H9 (cell line): Measurements from ENCODE around the gene PDZD8. TPM values are rescaled to one million over a fixed set of nuclear protein-coding genes. Genes with fewer than 3 reads are reported as not detected.

Experiments
- DNase-seq: peaks from one replicate; pipeline ENCODE4 v3.0.0-alpha.2; 2017
- H2AFZ ChIP-seq: one replicate; pipeline ENCODE4 v1.6.1; 2013; ENCODE audit warnings: mild to moderate bottlenecking, low read length, control low read depth, moderate library complexity
- H2AK5ac ChIP-seq: 2 replicates; pipeline ENCODE4 v1.6.1; 2013; ENCODE audit warnings: low read length, control low read depth, mixed read lengths; ENCODE audit not compliant: insufficient read length
- H2BK120ac ChIP-seq: one replicate; pipeline ENCODE4 v1.6.1; 2013; ENCODE audit warnings: low read depth, mild to moderate bottlenecking, low read length, control low read depth, inconsistent platforms; ENCODE audit not compliant: poor library complexity, severe bottlenecking
- H2BK12ac ChIP-seq: 2 replicates; pipeline ENCODE4 v1.6.1; 2013; ENCODE audit warnings: low read length, control low read depth, mixed read lengths, low read depth; ENCODE audit not compliant: insufficient read length
- H2BK15ac ChIP-seq: 2 replicates; pipeline ENCODE4 v1.6.1; 2013; ENCODE audit warnings: low read depth, low read length, control low read depth
- H2BK20ac ChIP-seq: one replicate; pipeline ENCODE4 v1.6.1; 2013; ENCODE audit warnings: low read depth, mild to moderate bottlenecking, low read length, control low read depth, inconsistent platforms; ENCODE audit not compliant: poor library complexity, severe bottlenecking
- H2BK5ac ChIP-seq: 2 replicates; pipeline ENCODE4 v1.6.1; 2013; ENCODE audit warnings: low read length, control low read depth, mixed read lengths; ENCODE audit not compliant: insufficient read length
- H3K14ac ChIP-seq: 2 replicates; pipeline ENCODE4 v1.6.1; 2013; ENCODE audit warnings: low read length, control low read depth; ENCODE audit not compliant: insufficient read depth
- H3K18ac ChIP-seq: 2 replicates; pipeline ENCODE4 v1.6.1; 2013; ENCODE audit warnings: low read depth, mild to moderate bottlenecking, mixed read lengths, low read length, control low read depth; ENCODE audit not compliant: insufficient read length
- H3K23ac ChIP-seq: 2 replicates; pipeline ENCODE4 v1.6.1; 2013; ENCODE audit warnings: low read length, control low read depth, mixed read lengths, low read depth; ENCODE audit not compliant: insufficient read length
- H3K23me2 ChIP-seq: 2 replicates; pipeline ENCODE4 v1.6.1; 2013; ENCODE audit warnings: low read depth, mild to moderate bottlenecking, mixed read lengths, low read length, control low read depth; ENCODE audit not compliant: insufficient read length, poor library complexity, severe bottlenecking
- H3K27ac ChIP-seq: 2 replicates; pipeline ENCODE4 v1.5.1; 2013; ENCODE audit warnings: low read length, control low read depth, mixed read lengths, low read depth; ENCODE audit not compliant: insufficient read length
- H3K27me3 ChIP-seq: 2 replicates; pipeline ENCODE4 v1.6.1; 2013; ENCODE audit warnings: low read length, control low read depth, inconsistent platforms; ENCODE audit not compliant: insufficient read depth
- H3K4ac ChIP-seq: 2 replicates; pipeline ENCODE4 v1.6.1; 2013; ENCODE audit warnings: low read depth, mild to moderate bottlenecking, control low read depth, inconsistent platforms, low read length, moderate library complexity
- H3K4me1 ChIP-seq: 2 replicates; pipeline ENCODE4 v1.6.1; 2013; ENCODE audit warnings: low read length, control low read depth, inconsistent platforms; ENCODE audit not compliant: insufficient read depth
- H3K4me2 ChIP-seq: 2 replicates; pipeline ENCODE4 v1.6.1; 2013; ENCODE audit warnings: low read length, control low read depth, mixed read lengths; ENCODE audit not compliant: insufficient read length, insufficient read depth
- H3K56ac ChIP-seq: 2 replicates; pipeline ENCODE4 v1.6.1; 2013; ENCODE audit warnings: low read depth, mild to moderate bottlenecking, mixed read lengths, low read length, control low read depth; ENCODE audit not compliant: insufficient read length
- H3K79me1 ChIP-seq: 2 replicates; pipeline ENCODE4 v1.6.1; 2013; ENCODE audit warnings: low read depth, mild to moderate bottlenecking, moderate library complexity, low read length, control low read depth, inconsistent platforms; ENCODE audit not compliant: insufficient read depth, poor library complexity, severe bottlenecking
- H3K79me2 ChIP-seq: 2 replicates; pipeline ENCODE4 v1.6.1; 2013; ENCODE audit warnings: low read length, control low read depth, inconsistent platforms; ENCODE audit not compliant: insufficient read depth
- H3K9ac ChIP-seq: 2 replicates; pipeline ENCODE4 v1.6.1; 2013; ENCODE audit warnings: low read length, control low read depth, mixed read lengths; ENCODE audit not compliant: insufficient read length; ENCODE audit errors: extremely low read depth
- H3K9me3 ChIP-seq: one replicate; pipeline ENCODE4 v1.6.1; 2013; ENCODE audit warnings: low read depth, low read length, inconsistent platforms; ENCODE audit not compliant: control insufficient read depth
- H3T11ph ChIP-seq: one replicate; pipeline ENCODE4 v1.6.1; 2013; ENCODE audit warnings: mild to moderate bottlenecking, low read length, control low read depth, inconsistent platforms
- H4K20me1 ChIP-seq: one replicate; pipeline ENCODE4 v1.6.1; 2013; ENCODE audit not compliant: control insufficient read depth, insufficient read length, insufficient read depth
- H4K5ac ChIP-seq: 2 replicates; pipeline ENCODE4 v1.6.1; 2013; ENCODE audit warnings: low read depth, mild to moderate bottlenecking, mixed read lengths, low read length, control low read depth; ENCODE audit not compliant: insufficient read length
- H4K8ac ChIP-seq: replicated peaks from 2 replicates; pipeline ENCODE4 v1.6.1; 2013; ENCODE audit warnings: low read length, control low read depth, mixed read lengths, low read depth; ENCODE audit not compliant: insufficient read length
- H4K91ac ChIP-seq: 2 replicates; pipeline ENCODE4 v1.6.1; 2013; ENCODE audit warnings: low read depth, mild to moderate bottlenecking, moderate library complexity, mixed read lengths, low read length, control low read depth; ENCODE audit not compliant: insufficient read length
- H3K27ac Mint-ChIP-seq, 3 experiments: 2 replicates in 2 of 3; 3 replicates in 1 of 3; pipeline ENCODE4 v1.8.0; 2020 to 2021; ENCODE audit warnings: mixed read lengths in 3 of 3, mild to moderate bottlenecking in 1 of 3, moderate library complexity in 1 of 3
- H3K27me3 Mint-ChIP-seq: 2 replicates; pipeline ENCODE4 v1.8.0; 2021; ENCODE audit warnings: low read depth, mild to moderate bottlenecking, moderate library complexity, mixed read lengths
- H3K36me3 Mint-ChIP-seq, 3 experiments: 2 replicates in 2 of 3; 3 replicates in 1 of 3; pipeline ENCODE4 v1.8.0; 2020 to 2021; ENCODE audit warnings: low read depth in 3 of 3, mixed read lengths in 3 of 3; ENCODE audit not compliant: insufficient read depth in 1 of 3
- H3K4me1 Mint-ChIP-seq, 2 experiments: 2 replicates each; pipeline ENCODE4 v1.8.0; 2020; ENCODE audit warnings: mixed read lengths in 2 of 2
- H3K4me3 Mint-ChIP-seq, 2 experiments: 2 replicates in 1 of 2; 3 replicates in 1 of 2; pipeline ENCODE4 v1.8.0; 2020 to 2021; ENCODE audit warnings: mild to moderate bottlenecking in 2 of 2, mixed read lengths in 2 of 2, moderate library complexity in 1 of 2
- H3K9me3 Mint-ChIP-seq, 2 experiments: 2 replicates in 1 of 2; 3 replicates in 1 of 2; pipeline ENCODE4 v1.8.0; 2020; ENCODE audit warnings: mild to moderate bottlenecking in 2 of 2, mixed read lengths in 2 of 2, moderate library complexity in 1 of 2
- WGBS: extraction: QIAGEN DNeasy Blood & Tissue Kit; methylation state at CpG from one replicate; pipeline ENCODE4 v1.1.7; 2013; ENCODE audit warnings: missing lambda C conversion rate, low lambda C conversion rate, mixed read lengths; ENCODE audit not compliant: insufficient read length; ENCODE audit errors: extremely low coverage; 5-methylcytosine and 5-hydroxymethylcytosine counted together
- total RNA-seq: library from RNA; stranded (reverse); gene quantifications from 2 replicates; pipeline ENCODE4 v1.2.1, GENCODE V29; 2021
- TF ChIP-seq, protein P1 (sequence below): fragments of 200-600 bp; sonication (generic); conservative IDR thresholded peaks from 3 replicates; pipeline ENCODE4 v1.8.0; 2021; ENCODE audit warnings: antibody characterized with exemption, mild to moderate bottlenecking

Gene PDZD8
- total RNA-seq, 1 experiment from 2014 or later, result 38.2 TPM

DNA sequence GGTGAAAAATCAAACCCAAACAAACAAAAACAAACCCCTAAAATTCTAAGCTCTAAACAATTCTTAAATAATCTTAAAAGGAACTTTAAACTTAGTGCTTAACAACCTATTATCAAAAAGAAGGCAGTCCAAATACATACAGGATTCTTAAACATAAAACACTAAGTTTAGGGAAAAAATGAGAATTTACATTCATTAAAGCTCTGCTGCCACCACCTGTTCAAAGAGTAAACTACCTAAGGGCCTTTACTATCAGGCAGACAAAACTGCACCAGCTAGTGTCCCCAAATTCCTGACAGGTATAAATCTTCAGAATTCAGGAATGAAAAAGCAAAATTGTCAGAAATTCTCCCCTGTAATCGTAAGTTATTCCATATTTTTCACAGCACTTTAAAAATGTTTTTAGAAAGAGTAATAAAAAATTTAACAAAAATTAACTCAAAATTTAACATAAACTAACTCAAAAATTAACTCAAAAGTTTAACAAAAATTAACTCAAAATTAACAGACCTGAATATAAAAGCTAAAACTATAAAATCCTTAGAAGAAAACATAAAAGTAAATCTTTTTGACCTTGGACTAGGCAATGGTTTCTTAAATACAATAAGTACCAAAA is 55.1 kb downstream of the PDZD8 start:
- H3K27ac ChIP-seq, result no peak overlapping the region

More for the DNA sequence above, 55.1 kb downstream of the PDZD8 start:
- Histone ChIP-seq H2BK5ac (no peak overlapping the region), H2BK15ac (no peak overlapping the region), H2AFZ (no peak overlapping the region), H3K4me1 (no peaks in the 10 kb centered on the region; the same call in 1 of the 2 replicates), H3K14ac (no peak overlapping the region), H3K4ac (no peak overlapping the region), H3K23ac (no peak overlapping the region), H3K79me1 (no peaks in the 10 kb centered on the region), H3K27me3 (no peaks in the 10 kb centered on the region), H3K9me3 (no peaks in the 10 kb centered on the region), H3K23me2 (no peaks in the 10 kb centered on the region), H3K18ac (no peak overlapping the region), H3K56ac (no peak overlapping the region), H3K9ac (no peak overlapping the region), H3T11ph (no peak overlapping the region), H4K5ac (no peak overlapping the region), H2BK12ac (no peak overlapping the region), H3K79me2 (no peaks in the 10 kb centered on the region), H4K91ac (no peak overlapping the region), H4K20me1 (no peaks in the 10 kb centered on the region), H2AK5ac (no peak overlapping the region), H3K4me2 (no peak overlapping the region), H2BK120ac (no peak overlapping the region), H4K8ac (no peak overlapping the region), H2BK20ac (no peak overlapping the region)
- H3K4me3 Mint-ChIP-seq, result no peak overlapping the region
- DNase-seq, result no peak
- no peak overlapping the region for H3K27ac Mint-ChIP-seq
- no peaks in the 10 kb centered on the region; a peak in 1 of 5 replicates for H3K9me3 Mint-ChIP-seq
- H3K27me3 Mint-ChIP-seq, result no peaks in the 10 kb centered on the region
- TF ChIP-seq, protein P1, sequence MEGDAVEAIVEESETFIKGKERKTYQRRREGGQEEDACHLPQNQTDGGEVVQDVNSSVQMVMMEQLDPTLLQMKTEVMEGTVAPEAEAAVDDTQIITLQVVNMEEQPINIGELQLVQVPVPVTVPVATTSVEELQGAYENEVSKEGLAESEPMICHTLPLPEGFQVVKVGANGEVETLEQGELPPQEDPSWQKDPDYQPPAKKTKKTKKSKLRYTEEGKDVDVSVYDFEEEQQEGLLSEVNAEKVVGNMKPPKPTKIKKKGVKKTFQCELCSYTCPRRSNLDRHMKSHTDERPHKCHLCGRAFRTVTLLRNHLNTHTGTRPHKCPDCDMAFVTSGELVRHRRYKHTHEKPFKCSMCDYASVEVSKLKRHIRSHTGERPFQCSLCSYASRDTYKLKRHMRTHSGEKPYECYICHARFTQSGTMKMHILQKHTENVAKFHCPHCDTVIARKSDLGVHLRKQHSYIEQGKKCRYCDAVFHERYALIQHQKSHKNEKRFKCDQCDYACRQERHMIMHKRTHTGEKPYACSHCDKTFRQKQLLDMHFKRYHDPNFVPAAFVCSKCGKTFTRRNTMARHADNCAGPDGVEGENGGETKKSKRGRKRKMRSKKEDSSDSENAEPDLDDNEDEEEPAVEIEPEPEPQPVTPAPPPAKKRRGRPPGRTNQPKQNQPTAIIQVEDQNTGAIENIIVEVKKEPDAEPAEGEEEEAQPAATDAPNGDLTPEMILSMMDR, result peak; percentile 78
- H3K4me1 Mint-ChIP-seq, result peaks cover 18 to 21% of the 10 kb centered on the region in 2 experiments
- H3K36me3 Mint-ChIP-seq, result peaks cover 0 to 16% (median 4%) of the 10 kb centered on the region in 3 experiments; a peak in 3 of 7 replicates
- WGBS, result no CpG with 5 or more reads among the region's 1 CpG
